Muscle layer of colon (tissue), 2 donors: Measurements from ENCODE around the gene CHID1.

Experiments
- H3K27ac ChIP-seq: one replicate; pipeline ENCODE4 v1.7.0; 2013; ENCODE audit warnings: low read depth, mild to moderate bottlenecking, low read length, moderate library complexity
- H3K27me3 ChIP-seq, 2 donors: one replicate each; pipeline ENCODE4 v1.7.0; 2013; ENCODE audit warnings: low read length in 2 of 2, mild to moderate bottlenecking in 2 of 2; ENCODE audit not compliant: insufficient read depth in 2 of 2, control insufficient read depth in 1 of 2
- H3K36me3 ChIP-seq: one replicate; pipeline ENCODE4 v1.7.0; 2013; ENCODE audit warnings: mild to moderate bottlenecking, low read length; ENCODE audit not compliant: insufficient read depth
- H3K4me1 ChIP-seq: one replicate; pipeline ENCODE4 v1.7.0; 2013; ENCODE audit warnings: mild to moderate bottlenecking, low read length; ENCODE audit not compliant: insufficient read depth
- H3K4me3 ChIP-seq, 2 donors: one replicate each; pipeline ENCODE4 v1.7.0; 2013; ENCODE audit warnings: low read length in 2 of 2, low read depth in 1 of 2, mild to moderate bottlenecking in 1 of 2, moderate library complexity in 1 of 2
- H3K9ac ChIP-seq: one replicate; pipeline ENCODE4 v1.7.0; 2013; ENCODE audit warnings: low read length
- H3K9me3 ChIP-seq: one replicate; pipeline ENCODE4 v1.7.0; 2013; ENCODE audit warnings: mild to moderate bottlenecking, low read length
- donor health status: abdominal sarcoma.
- donor health status: Adenocarcinoma of cecum.

CHID1 gene

GRCh38 chr11:947744-948143, 37.1 kb upstream of the CHID1 start:
- Histone ChIP-seq H3K36me3 (peaks cover 5% of the 10 kb centered on the region), H3K27me3 (no peaks in the 10 kb centered on the region)

GRCh38 chr11:945986-946385, 35.4 kb upstream of the CHID1 start:
- H3K27ac ChIP-seq: no peak overlapping the region
- peaks cover 5% of the 10 kb centered on the region for H3K36me3 ChIP-seq
- H3K27me3 ChIP-seq: no peaks in the 10 kb centered on the region
- no peaks in the 10 kb centered on the region for H3K9me3 ChIP-seq
- H3K4me3 ChIP-seq: no peak overlapping the region
- no peaks in the 10 kb centered on the region for H3K4me1 ChIP-seq
- H3K9ac ChIP-seq: no peak overlapping the region

More at GRCh38 chr11:947744-948143, 37.1 kb upstream of the CHID1 start:
- Histone ChIP-seq H3K9ac (no peak overlapping the region), H3K27ac (no peak overlapping the region), H3K4me3 (no peak overlapping the region), H3K9me3 (no peaks in the 10 kb centered on the region), H3K4me1 (peaks cover 6% of the 10 kb centered on the region)

GRCh38 chr11:944711-945470, 34.3 kb upstream of the CHID1 start:
- H3K4me3 ChIP-seq: no peak overlapping the region

GRCh38 chr11:942823-943222, 32.2 kb upstream of the CHID1 start:
- H3K36me3 ChIP-seq: peaks cover 5% of the 10 kb centered on the region
- H3K27me3 ChIP-seq: no peaks in the 10 kb centered on the region
- H3K4me3 ChIP-seq: no peak overlapping the region
- H3K9me3 ChIP-seq: no peaks in the 10 kb centered on the region
- H3K4me1 ChIP-seq: no peaks in the 10 kb centered on the region
- H3K9ac ChIP-seq: no peak overlapping the region
- H3K27ac ChIP-seq: no peak overlapping the region

More at GRCh38 chr11:944711-945470, 34.3 kb upstream of the CHID1 start:
- peaks cover 5% of the 10 kb centered on the region for H3K36me3 ChIP-seq
- H3K9ac ChIP-seq: no peak overlapping the region
- H3K9me3 ChIP-seq: no peaks in the 10 kb centered on the region
- H3K27me3 ChIP-seq: no peaks in the 10 kb centered on the region
- H3K4me1 ChIP-seq: no peaks in the 10 kb centered on the region
- no peak overlapping the region for H3K27ac ChIP-seq

- H3K27me3 ChIP-seq: no peaks in the 10 kb centered on the region
- no peaks in the 10 kb centered on the region for H3K36me3 ChIP-seq
- no peak overlapping the region for H3K9ac ChIP-seq
- no peak overlapping the region for H3K27ac ChIP-seq
- no peaks in the 10 kb centered on the region for H3K4me1 ChIP-seq
- H3K9me3 ChIP-seq: no peaks in the 10 kb centered on the region
- no peak overlapping the region for H3K4me3 ChIP-seq
These were observed 30.0 kb upstream of the CHID1 start for GRCh38 chr11:940496-941135.

- no peak overlapping the region for H3K4me3 ChIP-seq
- no peaks in the 10 kb centered on the region for H3K27me3 ChIP-seq
- H3K9me3 ChIP-seq: no peaks in the 10 kb centered on the region
- H3K36me3 ChIP-seq: no peaks in the 10 kb centered on the region
- peaks cover 9% of the 10 kb centered on the region for H3K4me1 ChIP-seq
- no peak overlapping the region for H3K9ac ChIP-seq
- H3K27ac ChIP-seq: no peak overlapping the region
These were observed 27.2 kb upstream of the CHID1 start for GRCh38 chr11:937841-938261.

GRCh38 chr11:936199-936598, 25.6 kb upstream of the CHID1 start:
- Histone ChIP-seq H3K4me3 (no peak overlapping the region), H3K27ac (no peak overlapping the region), H3K9ac (no peak overlapping the region), H3K9me3 (no peaks in the 10 kb centered on the region), H3K4me1 (peaks cover 16% of the 10 kb centered on the region), H3K36me3 (no peaks in the 10 kb centered on the region), H3K27me3 (no peaks in the 10 kb centered on the region)

GRCh38 chr11:934527-934926, 23.9 kb upstream of the CHID1 start:
- H3K9ac ChIP-seq: no peak overlapping the region
- no peak overlapping the region for H3K27ac ChIP-seq
- H3K4me1 ChIP-seq: peaks cover 22% of the 10 kb centered on the region
- H3K36me3 ChIP-seq: no peaks in the 10 kb centered on the region
- no peaks in the 10 kb centered on the region for H3K9me3 ChIP-seq
- no peaks in the 10 kb centered on the region for H3K27me3 ChIP-seq
- no peak overlapping the region for H3K4me3 ChIP-seq

- Histone ChIP-seq H3K9me3 (no peaks in the 10 kb centered on the region), H3K9ac (no peak overlapping the region), H3K36me3 (no peaks in the 10 kb centered on the region), H3K27me3 (no peaks in the 10 kb centered on the region), H3K27ac (no peak overlapping the region), H3K4me3 (no peak overlapping the region), H3K4me1 (peaks cover 22% of the 10 kb centered on the region)
These were observed 23.3 kb upstream of the CHID1 start for GRCh38 chr11:933936-934335.

GRCh38 chr11:933142-933851, 22.7 kb upstream of the CHID1 start:
- no peaks in the 10 kb centered on the region for H3K27me3 ChIP-seq
- no peaks in the 10 kb centered on the region for H3K36me3 ChIP-seq
- H3K9ac ChIP-seq: no peak overlapping the region
- H3K9me3 ChIP-seq: no peaks in the 10 kb centered on the region
- no peak overlapping the region for H3K27ac ChIP-seq
- H3K4me3 ChIP-seq: no peak overlapping the region
- H3K4me1 ChIP-seq: peaks cover 28% of the 10 kb centered on the region

- H3K4me3 ChIP-seq: no peak overlapping the region
- H3K9me3 ChIP-seq: no peaks in the 10 kb centered on the region
- no peaks in the 10 kb centered on the region for H3K36me3 ChIP-seq
- no peaks in the 10 kb centered on the region for H3K27me3 ChIP-seq
- H3K4me1 ChIP-seq: peaks cover 33% of the 10 kb centered on the region
- H3K27ac ChIP-seq: no peak overlapping the region
- H3K9ac ChIP-seq: no peak overlapping the region
These were observed 21.8 kb upstream of the CHID1 start for GRCh38 chr11:932435-932834.
